Urothelium cell line (cell line): ENCODE data around the gene CBX5.
"Not testable (repeated sequence)": the region's sequence is repeated elsewhere in the genome, so short reads cannot be mapped to it uniquely, and the experiment has no call there.

Experiments used
- DNase-seq: peaks from one replicate; pipeline ENCODE4 v3.0.0; 2011; ENCODE audit warnings: low spot score, mixed read lengths
- FAIRE-seq: peaks from 2 replicates; lab custom pipeline; 2011; peaks lifted over from hg19 to GRCh38; lab: Jason Lieb, UNC

CBX5 gene

DNA sequence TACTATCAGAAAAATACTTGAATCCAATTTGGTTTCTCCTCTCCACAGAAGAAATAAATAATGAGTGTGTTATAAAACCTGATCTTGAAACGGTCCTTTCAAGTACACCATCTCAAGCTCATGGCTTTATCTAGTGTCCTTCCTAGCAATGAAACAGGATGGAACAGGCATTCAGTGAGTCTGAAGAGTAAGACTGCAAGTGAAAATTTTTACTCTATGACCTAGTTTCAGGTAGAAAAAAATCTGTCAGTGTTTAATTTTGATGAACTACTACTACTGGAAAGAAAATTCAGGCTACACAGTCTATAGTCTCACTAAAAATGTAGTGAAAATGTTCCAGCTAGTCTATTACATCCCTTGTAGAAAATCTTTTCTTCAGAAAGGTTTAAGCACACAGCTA lies 7.7 kb downstream of the CBX5 start:
- DNase-seq (no peak), FAIRE-seq (no peak)

DNA sequence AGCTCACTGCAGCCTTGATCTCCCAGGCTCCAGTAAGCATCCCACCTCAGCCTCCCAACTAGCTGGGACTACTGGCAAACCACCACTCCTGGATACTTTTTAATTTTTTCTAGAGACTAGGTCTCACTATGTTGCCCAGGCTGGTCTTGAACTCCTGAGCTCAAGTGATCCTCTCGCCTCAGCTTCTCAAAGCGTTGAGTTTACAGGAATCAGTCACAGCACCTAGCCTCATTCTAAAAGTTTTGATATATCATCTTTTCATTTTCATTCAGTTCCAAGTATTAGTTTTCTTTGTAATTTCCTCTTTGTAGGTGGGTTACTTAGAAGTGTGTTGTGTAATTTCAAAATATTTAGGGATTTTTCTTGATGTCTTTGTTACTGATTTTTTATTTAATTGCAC lies 9.6 kb downstream of the CBX5 start:
- FAIRE-seq (no peak), DNase-seq (no peak)

DNA sequence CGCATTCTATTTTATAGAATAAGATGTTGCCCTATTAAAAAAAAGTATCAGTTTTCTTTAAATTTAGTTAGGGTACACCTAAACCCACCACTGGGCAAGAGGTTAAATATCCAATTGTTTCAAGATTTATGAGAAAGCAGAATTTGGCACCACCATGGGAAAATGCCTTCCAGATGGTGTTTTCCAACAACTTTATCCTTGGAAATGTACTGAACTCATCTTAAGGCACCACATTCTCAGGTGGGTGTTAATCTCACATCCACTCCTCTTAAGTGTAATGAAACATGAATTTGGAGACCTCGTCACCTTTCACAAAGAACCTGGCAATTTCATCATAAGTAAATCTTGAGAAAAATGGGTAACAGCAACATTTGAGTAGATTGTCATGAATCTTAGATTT lies 13.1 kb downstream of the CBX5 start:
- DNase-seq = no peak

DNA sequence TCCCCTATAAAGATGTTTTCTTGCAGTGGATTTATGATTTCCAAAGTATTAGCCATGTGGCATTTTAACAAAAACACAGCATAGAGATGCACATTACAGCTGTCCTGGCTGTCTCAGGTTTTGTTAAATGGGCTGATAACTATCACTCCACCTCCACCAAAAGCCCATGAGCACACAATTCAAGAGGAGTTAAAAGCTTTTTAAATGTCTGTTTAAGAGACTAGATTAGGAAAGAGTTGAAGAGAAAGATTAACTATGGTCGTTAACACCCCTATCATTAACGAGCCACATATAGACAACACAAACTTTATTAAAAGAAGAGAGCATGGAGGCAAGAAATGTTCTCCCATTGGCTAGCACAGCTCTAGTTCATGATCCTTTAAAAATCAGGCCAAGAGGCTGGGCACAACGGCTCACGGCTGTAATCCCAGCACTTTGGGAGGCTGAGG lies 14.5 kb downstream of the CBX5 start:
- no peak for DNase-seq

More for the DNA sequence above, 13.1 kb downstream of the CBX5 start:
- FAIRE-seq = no peak

DNA sequence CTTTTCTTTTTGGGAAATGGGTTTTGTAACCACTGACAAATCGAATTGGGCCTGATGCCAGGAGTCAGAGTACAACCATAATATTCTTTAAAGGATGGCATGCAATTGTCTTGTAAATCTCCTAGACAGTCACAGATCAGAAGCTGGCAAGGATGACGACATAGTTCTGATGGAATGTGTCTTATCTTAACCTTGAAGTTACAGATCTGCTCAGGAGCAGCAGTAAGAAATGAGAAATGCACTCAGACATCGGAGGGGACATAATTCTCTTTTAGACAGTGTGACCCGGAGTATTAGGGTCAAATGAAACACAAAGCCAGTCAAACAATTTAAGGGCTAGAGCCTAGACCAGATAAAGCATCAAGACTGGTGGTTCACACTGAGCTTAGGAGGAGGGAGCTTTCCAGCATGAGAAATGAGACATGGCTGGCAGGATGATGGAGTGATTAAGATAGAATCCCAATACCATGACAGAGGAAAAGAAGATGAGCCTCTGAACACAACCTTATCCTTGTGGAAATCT lies 17.5 kb downstream of the CBX5 start:
- FAIRE-seq (no peak), DNase-seq (peak; percentile 13)

More for the DNA sequence above, 14.5 kb downstream of the CBX5 start:
- no peak for FAIRE-seq

DNA sequence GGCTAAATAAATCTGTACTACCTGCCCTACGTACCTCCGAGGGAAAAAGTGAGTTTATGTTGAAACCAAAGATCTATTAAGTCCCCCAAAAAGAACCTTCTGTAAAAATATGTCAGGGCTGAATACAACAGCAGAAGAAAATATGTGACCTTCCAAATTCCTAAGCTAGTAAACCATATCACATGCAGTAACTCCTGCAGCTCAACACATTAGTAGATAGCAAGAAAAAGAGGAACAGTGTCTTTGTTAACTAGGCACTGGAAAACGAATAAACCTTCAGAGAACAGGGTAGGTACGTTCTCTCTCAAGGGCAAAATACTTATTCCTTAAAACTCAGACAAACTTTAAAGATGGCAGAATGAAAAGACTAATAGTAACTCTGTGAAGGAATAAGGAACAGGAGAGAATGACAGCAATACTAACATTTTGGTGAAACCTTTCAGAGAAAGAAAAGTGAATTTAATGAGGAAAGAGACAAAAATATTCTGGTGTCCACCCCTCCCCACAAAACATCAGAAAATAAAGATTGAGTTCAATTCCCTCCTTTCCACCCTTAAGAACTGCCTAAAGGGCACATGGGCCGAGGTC lies 18.0 kb downstream of the CBX5 start:
- FAIRE-seq = no peak
- no peak for DNase-seq

DNA sequence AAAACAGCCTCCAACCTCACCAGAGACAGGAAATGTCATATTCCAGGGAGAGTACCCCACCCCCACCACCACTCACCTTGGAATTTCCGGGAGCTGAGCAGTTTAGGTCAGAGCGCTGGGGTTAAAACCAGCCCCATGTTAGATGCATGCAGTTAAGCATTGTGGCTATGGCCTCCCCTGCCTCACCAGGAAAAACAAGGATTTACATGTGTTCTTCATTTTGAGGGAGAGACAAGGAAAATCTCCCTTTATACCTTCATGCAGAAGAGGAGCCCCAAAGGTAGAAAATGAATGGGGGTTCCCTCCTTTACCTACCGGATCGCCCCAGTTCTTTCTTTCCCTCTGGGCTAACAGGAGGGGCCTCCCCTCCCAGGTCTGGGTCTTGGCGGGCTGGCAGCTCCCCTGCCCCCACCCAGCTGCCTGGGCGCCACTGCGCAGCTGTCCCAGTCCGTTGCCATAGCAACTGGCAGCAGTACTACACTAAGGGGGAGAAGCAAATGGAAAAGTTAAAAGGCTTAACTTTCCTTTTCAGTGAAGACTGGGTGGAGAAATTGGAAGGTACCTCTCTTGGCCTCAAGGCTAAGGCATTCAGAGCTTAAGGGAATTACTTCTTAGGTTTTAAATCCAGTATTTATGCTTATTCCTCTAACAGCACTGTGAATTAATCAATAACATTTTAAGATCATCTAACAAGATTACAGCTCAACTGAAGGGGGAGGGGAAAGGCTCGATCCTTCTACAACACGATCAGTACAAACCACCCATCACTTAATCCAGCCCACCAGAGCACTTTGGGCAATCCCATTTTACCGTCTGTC lies 20.5 kb downstream of the CBX5 start:
- DNase-seq (peak; percentile 94), FAIRE-seq (peak; percentile 53)

DNA sequence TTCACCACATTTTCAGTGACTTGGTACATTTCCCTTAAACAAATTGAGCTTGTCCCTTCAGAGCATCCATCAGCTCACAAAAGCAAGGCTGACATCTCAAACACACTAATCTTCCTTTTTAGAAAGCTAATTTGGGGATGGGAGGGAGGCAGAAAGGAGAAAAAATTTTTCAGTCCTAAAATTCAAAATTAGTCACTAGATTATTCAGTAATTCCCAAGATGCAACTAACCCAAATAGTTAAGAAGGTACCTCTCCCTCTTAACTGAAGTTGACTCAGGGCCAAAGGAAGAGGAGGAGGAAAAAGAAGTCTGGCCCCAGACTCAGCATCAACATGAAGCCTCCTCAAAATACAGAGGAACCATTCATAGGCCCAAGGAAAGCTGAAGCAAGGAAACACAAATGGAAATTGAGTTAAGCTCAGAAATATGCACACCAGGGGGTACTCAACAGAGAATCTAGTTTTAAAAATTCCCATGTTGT lies 21.7 kb downstream of the CBX5 start:
- FAIRE-seq = no peak
- DNase-seq = no peak

DNA sequence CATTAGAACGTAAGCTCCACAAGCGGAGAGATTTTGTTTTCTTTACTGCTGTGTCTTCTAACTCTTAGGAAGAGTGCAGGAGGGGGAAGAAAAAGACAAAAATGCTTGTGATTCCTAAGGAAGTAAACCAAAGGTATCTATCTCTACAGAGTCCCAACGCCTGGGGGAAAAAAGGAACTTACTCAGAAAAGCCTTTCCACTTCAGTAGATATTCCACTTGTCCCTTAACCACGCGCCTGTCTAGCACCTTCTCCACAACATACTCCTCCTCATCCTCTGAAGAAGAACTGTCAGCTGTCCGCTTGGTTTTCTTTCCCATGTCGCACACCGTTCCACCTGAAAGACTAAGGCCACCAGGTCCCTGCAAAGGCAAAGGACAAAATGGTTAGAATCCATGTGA lies 22.6 kb downstream of the CBX5 start:
- FAIRE-seq = no peak
- no peak for DNase-seq

DNA sequence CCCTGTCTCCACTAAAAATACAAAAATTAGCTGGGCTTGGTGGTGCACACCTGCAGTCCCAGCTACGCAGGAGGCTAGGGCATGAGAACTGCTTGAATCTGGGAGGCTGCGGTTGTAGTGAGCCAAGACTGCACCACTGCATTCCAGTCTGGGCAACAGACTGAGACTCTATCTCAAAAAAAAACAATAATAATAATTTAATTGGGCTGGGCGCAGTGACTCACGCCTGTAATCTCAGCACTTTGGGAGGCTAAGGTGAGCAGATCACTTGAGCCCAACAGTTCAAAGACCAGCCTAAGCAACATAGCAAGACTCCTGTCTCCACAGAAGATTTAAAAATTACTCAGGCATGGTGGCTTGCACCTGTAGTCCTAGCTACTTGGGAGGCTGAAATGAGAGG lies 26.7 kb downstream of the CBX5 start:
- FAIRE-seq = no peak
- no peak for DNase-seq

DNA sequence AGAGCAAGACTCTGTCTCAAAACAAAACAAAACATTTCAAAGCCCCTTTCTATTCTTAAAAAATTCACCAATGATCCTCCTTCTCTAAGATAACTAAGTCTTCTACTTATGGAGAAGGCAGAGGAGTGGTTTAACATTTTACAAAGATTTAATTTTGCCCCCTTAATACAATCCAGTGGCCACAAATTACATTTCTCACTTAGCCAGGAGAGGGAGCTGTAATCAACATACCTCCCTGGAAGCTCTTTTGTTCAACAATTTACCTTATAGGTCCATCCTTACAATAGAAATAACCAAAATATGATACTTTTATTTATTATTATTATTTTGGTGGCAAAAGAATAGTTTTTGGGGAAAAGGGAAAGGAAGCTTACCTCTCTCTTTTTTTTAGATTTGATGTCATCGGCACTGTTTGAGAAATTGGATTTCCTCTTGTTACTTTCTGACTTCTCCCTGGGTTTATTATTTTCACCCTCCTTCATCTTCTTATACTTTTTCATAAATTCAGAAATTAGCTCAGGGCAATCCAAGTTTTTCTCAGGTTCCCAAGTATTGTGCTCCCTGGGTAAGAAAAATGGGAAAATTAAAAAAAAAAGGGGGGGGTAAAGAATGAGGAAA lies 28.1 kb downstream of the CBX5 start:
- FAIRE-seq = no peak
- DNase-seq = peak; percentile 38

DNA sequence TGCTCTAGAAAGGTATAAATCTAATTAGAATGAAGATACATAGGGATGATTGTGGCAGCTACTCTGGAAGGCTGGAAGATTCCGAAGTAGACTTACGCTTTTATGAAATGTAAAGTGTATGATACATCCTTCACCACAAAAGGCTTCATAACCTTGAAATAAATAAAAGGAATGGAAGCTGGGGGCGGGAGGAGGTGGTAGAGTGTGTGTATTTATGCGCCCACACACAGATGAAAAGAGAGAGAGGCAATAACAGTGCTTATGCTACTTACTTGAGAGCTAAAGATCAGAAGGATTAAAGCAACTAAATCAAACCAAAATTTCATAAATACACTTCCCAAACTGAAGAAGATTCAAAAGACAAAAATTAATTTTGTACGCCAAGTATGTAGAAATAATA lies 30.4 kb downstream of the CBX5 start:
- no peak for DNase-seq

DNA sequence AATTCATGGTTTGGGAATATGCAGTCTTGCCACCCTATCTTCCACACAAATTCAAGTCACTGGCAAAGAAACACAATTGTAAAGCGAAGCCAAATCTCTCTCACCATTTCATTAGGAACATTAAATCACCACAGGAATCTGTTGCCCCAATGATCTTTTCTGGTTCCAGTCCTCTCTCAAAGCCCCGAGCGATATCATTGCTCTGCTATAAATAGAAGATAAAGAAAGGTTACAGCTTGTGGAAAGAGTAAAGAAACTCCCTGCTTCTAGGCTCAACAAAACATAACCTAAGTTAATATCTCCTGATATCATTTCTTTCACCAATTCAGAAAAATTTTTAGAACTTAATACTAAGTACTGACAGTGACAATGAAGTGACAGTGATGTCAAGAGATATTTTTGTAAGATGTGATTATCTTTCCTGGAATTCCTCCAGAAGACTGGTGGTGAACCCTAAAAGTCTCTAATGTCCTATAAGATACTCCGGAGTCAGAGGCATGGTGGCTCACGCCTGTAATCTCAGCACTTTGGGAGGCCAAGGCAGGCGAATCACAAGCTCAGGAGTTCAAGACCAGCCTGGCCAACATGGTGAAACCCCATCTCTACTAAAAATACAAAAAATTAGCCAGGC lies 33.8 kb downstream of the CBX5 start:
- FAIRE-seq (no peak), DNase-seq (no peak)

More for the DNA sequence above, 30.4 kb downstream of the CBX5 start:
- FAIRE-seq = no peak

DNA sequence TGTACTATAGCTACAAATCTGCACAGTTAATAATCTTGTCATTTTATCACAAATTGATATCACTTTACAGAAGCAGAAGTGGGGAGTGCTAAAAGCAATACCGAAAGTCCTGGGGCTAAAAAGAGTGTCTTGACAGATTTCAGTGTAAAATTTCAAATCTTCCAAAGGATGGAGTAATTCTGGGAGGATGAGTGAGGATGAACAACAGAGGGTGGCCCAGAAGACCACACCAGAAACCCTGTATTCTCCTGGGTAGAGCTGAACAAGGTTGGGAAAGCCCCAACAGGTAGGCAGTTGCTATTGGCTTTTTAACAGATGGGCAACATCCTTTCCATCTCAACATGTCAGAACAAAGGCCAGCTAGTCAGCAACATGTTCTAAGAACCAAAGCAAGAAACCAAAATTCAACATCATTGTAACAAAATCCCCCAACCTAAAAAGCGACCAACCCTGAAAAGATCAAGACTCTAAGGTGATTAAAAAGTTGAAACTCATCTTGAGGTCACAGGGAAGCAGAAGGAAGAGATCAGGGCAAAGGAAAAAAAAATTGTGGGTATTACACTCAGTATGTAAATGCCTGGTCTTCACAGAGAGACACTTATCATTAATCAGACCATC lies 38.8 kb downstream of the CBX5 start:
- DNase-seq = no peak
- no peak for FAIRE-seq

DNA sequence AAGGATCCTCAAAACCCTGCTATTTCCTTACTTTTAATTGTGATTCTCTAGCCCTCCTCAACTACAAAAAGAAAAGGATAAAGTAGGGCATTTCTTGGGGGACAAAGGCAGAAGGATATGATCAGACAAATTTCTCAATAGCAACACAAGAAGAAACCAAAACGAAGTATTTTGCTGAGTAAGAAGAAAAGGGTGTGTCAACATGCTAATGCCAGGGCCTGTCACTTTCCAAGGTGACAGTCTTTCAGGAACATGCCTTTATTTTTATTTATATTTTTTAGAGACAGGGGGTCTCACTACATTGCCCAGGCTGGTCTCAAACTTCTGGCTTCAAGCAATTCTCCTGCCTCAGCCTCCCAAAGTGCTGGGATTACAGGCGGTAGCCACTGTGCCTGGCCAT lies 39.8 kb downstream of the CBX5 start:
- FAIRE-seq (no peak), DNase-seq (no peak)

DNA sequence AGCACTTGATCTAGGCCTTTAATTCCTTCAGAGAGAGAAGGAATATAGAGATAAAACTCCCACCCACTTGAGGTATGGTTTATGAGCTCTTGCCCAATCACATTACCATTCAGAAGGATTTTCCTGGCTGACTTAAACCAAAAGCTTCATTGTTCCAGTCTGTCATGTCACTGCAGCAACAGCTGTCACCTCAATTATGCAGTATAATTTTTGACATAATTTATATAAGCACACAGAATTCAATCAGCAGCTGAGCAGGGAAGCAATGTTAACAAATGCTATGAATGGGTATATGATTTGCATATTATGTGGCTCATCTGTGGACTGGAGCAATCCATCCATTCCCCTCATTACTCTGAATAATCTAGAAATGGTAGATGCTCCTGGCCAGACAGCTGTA lies 40.3 kb downstream of the CBX5 start:
- no peak for FAIRE-seq
- no peak for DNase-seq

DNA sequence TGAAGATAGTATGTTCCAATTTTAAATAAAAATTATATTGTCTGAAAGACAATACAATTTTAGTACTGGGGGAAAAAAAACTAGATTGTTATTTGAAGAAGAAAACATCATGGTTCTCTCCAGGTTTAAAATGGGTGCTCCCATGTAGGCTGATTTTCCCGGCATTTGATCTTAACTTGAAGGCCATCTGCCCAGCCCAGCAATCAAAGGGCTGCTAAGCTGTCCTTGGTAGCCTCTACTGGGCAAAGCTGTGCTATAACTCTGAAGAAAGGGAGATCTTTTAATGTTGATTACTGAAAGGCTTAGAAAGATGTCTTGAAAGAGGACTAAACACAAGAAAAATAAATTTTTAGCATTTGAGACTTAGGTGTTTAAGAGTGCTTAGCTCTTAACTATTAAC lies 41.4 kb downstream of the CBX5 start:
- DNase-seq = no peak
- FAIRE-seq = no peak

DNA sequence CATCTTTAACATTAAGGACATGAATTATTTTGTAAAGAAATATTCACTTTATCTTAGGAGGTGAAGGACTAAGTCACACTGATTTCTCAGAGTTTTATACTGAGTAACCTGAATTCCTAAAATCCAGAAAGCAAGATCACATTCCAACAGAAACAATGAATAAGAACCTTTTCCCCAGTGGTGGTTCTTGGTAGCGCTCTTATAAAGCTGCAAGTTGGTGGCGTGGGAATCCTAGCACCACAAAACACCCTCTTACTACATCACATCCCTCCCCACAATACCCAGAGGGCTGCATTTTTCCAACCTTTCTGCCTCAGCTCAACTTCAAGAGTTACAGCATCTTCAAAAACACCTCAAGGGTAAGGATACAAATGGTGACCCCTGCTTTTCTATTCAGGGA lies 47.1 kb downstream of the CBX5 start:
- DNase-seq = no peak
- no peak for FAIRE-seq

DNA sequence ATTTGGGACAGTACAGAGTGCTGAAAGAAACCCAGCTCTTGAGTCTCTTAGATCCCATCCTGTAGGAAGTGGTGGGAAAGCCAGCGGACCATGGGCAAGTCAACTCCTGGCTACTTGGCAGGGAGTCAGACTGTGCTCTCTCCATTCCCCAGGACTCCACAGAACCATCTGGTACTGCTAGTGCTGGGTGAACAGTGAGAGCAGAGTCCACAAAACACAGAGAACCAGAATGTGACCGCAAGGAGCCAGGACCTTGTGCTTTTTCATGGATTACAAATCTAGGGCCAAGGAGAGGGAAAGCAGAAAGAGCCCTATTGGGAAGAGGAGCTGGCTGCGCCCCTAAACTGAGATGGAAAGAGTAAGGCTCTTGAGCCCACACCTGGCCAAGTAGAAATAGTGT lies 48.7 kb downstream of the CBX5 start:
- DNase-seq, FAIRE-seq: not testable (repeated sequence)

DNA sequence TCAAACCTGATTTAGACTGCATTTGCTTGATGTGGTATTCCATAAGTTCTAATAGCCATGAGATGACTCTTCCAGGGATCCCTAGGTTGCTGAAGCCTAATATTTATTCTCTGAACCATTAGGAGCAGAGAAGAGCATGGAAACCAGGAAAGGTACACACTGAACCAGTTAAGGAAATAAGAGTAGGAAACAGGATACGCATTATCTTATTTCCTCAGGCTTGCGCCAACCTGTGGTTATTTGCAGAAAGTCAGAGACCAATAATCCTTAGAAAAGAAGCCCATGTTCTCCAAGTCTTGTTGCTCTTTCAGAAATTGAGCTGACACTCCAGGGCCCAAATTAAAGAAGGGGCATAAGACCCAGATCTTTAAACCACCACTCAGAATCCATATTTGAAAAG lies 49.4 kb downstream of the CBX5 start:
- DNase-seq = no peak
- FAIRE-seq = no peak
